Activated T-cell treated with anti-CD3 and anti-CD28 coated beads, Interleukin-2, amount 50 U/mL, for 48 hours (primary cell): ENCODE data around the gene USH1C.

Source experiments
- DNase-seq, 2 experiments: peaks; one replicate each; pipeline ENCODE4 v3.0.0-alpha.2; 2020

Gene USH1C

DNA sequence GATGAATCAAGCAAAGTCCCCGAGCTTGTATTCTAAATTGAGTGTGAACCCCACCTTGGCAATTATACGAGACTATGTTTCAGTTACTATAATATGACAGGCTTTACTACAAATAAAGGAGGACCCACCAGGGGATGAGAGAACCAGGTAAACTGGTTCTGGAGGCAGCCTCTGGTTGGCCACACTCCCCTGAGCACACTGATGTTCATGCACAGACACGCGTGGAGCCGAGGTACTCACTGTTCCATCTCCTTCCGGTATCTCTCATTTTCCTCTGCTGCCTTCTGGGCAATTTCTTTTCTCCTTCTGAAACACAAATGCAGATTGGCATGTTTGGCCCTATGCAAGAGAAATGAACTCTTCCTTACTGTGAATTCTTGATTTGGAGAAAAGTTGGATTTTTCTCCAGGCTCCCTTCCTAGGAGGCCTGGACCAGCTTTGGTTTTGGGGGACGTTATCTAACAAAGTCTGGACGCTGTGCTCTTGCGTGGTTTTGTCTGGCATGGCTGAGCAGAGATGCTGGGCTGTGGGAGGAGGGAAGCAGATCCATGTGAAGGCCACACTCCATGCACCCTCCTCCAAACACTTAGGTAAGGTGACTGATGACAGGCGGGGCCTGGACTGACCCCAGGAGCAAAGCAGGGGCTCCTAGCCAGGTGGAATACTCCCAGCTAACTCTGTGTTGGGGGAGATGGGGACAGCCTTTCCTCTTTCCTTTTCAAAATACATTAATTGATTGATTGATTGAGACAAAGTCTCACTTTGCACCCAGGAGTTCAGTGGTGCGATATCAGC lies 22.9 kb downstream of the USH1C start:
- no peak for DNase-seq

DNA sequence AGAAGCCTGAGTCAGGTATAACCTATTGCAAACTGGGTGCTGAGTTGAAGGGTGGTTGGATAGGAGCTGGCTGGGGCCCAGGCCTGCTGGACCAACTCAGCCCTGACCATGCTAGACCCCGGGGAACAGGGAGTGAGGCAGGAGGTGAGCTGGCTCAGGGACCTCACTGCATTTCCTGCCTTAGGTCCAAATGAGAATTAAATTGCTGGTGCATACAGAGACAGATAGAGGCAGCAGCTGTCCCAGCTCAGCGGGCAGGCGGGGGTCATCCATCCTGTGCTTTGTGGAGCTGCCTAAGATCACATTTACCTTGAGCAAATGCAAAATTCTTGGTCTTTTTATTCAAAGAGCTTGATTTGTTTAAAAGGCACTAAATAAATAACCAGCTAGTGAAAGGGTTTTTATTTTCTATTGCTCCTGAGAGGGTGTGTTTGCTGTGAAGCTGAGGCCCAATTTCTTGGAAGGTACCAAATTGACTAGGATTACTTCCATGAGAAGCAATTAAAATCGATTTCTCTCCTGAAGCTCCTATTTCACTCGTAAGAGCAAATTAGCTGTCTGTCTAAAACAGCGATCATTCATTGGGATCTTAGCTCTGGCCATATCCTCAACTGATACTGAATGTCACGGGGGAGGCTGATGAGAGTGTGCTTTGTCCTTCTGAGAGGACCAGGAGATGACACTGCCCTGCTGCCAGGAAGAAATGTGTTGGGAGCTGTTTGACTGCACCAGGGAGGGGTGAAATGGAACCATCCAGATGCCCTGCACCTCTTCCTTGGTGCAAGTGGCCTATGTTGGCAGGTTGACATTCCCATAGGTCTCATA lies 24.9 kb downstream of the USH1C start:
- DNase-seq, result no peak

DNA sequence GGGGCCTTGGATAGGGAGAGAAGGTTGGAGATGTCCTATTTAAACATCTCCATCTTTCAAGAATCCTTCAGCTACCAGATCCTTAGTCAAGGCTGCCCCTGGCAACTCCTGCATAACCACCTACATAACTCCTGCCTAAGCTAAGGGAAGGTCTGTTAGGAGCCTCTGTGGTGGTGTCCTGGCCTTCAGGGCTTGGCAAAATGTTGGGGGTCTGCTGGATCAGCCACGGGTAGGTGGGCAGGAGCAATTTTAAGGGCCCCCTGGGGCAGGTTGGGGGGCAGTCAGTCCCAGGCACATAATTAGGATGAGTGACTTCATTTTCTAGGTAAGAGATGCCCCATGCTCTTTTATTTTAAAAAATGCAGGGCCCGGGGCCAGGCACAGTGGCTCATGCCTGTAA lies 25.9 kb downstream of the USH1C start:
- DNase-seq, result no peak

DNA sequence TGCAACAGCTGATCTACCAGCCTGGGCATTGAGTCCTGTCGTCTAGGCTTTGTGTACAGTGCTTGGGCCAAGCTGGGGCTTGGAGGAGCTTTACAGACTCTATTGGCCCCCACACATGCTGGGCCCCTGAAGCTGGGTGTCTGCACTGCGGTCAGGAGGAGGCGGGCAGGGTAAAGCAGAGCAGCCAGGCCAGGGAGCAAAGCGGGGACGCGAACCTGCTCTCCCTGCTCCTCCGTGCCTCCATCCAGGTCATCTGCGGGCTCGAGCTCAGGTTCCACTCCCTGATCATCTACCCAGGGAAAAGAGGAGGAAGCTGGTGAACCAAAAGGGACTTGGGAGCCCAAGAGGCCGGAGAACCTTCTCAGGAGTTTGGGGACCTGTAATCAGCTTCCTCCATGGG lies 27.0 kb downstream of the USH1C start:
- DNase-seq, result no peak

DNA sequence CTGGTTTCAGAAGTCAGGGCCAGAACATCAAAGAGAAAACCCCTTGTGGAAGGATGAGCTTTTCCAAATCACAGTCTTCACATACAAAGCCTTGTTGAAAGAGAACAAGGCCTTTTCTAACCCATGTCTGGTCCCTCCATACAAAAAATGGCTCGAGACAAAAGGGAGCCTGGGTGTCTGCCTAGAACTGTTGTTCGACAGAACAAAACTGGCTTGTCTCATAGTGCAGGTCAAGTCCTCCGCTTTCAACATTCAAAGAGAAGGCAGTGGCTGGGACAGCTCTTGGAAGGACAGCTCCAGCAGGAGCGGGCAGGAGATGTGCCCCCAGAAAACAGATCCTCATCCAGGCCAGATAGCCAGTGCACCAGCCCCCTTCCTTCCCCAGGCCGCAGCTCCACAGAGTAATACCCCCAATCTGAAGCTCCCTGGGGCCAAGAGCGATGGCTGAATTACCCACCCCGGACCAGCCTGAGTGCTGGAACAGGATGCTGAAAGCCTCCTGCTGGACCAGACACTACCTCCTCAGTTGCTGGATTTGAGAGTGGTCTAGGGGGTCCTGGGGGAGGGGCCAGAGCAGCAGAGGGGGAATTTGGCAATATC lies 27.6 kb downstream of the USH1C start:
- DNase-seq, result no peak

DNA sequence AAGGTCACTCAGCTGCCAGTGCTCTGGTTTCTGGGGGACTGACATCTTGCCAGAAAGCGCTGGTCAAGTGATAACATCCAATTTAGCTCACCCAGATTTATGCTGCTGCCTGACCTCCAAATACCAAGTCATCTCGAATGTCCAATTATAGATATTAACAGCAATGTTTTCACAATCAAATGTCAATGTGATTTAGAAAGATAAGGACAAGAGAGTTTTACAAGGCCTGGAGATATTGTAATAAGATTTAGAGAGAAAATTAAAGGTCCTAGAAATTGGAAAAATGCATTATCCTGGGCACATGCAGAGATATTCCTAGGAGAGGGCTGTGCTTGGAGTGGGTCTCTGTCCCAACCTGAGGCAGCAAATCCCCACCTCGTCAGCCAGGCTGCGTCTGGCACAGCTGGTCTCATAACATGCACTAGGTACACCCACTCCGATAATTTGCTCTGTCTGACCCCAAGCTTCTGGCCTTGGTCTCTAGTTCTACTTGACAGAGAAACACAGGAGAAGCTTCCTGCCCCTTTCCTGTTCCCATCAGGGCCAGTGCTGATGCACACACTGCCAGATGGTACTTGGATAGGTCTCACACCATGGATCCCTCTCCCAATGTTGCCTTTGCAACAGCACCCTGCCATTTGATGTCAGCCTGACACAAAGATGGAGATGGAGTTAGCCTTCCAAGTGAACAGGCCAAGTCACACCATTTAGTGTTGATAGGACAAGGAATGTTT lies 28.6 kb downstream of the USH1C start:
- no peak for DNase-seq

DNA sequence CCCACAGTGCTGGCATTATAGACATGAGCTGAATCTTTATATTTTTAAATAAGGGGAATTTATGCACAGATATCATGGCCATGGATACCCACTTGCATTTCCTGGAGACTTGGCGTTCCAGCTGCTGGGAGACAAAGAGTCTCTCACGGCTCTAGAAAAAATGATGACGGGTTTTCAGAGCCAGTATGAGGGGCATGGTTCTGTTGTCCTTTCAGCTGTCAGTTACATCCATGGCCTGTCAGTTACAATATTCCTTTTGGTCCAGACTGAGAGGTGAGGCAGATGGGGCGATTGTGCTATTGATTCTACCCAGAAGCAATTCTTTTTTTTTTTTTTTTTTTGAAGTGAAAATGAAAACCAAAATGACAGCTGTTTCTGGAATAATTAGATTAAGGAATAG lies 29.7 kb downstream of the USH1C start:
- DNase-seq, result no peak

DNA sequence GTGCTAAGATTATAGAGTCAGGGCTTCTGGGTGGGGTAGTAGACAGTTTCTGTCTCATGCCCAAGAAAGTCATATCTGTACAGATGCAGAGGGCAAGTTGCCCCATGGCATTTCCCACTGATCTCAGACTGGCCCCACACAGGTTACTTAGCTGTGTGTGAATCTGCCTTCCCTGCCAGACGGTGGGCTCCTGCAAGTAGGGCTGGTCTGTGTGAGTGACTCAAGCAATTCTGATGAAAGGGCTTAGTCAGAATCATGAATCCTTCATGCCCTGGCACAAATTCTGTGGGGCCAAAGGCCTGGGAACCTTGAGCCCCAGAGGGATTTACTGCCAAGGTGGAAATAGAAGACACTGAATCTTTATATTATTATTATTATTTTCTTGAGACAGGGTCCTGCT lies 30.4 kb downstream of the USH1C start:
- DNase-seq, result no peak

DNA sequence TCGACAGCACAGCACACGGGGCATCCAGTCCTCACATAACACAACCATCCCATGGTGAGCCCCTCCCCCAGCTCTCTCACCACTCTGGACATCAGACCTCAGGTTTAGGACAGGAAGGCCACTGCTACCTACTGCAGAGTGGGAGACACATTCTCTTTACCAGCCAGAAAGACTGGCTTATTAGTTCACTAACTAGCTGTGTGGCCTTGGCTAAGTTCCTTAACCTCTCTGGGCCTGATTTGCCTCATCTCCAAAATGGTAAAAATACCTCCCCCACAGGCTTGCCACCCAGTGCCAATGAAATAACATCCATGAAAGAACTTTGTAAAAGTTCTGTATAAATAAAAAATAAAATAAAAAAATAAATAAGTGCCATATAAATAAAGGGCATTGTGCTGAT lies 32.1 kb downstream of the USH1C start:
- no peak for DNase-seq

DNA sequence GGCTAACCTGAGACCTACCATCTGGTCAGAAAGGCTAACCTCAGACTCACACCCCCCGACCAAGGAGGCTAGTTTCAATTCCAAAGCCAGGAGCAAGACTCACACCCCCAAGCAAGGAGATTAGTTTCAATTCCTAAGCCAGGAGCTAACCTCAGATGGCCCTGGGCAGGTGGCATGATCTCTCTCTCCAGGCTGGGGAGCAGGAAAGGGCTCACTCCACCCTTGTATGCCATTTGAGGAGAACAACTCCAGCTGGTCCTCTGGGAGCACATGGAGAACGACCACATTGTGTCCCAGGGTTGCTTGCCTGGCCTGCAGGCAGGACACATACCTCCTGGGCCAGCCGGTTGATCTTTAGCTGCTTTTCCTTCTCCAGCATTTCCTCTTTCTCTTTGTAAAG lies 32.6 kb downstream of the USH1C start:
- no peak for DNase-seq

DNA sequence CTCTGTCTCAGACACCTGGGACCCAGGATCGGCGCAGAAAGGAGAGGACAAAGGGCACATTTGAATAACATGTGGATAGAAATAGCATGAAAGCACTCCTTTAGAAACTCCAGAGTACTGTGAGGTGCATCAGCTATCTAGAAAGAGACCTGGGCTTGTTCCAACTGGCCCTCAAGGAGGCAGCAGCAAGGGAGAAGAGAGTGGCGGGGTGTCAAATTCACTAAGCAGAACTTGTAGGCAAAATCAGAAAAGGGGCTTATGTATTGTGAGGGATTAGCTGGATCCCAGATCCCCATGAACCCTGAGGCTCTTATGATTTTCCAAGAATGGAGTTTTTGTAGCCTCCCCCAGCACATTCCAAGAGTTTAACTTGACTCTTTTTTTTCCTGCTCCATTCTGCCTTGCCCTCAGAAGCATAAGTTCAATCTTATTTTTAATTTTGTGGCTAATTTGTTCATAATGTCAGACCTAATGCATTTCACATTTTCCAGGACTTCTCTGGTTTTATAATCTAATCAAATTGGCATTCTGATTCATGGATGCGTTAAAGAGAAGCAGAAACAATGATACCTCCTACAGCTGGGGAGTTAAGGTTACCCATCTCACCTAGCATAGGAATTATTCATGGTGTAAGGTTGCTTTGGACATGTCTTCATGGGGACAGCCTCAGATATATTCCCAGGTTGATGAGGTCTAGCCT lies 33.6 kb downstream of the USH1C start:
- no peak for DNase-seq

DNA sequence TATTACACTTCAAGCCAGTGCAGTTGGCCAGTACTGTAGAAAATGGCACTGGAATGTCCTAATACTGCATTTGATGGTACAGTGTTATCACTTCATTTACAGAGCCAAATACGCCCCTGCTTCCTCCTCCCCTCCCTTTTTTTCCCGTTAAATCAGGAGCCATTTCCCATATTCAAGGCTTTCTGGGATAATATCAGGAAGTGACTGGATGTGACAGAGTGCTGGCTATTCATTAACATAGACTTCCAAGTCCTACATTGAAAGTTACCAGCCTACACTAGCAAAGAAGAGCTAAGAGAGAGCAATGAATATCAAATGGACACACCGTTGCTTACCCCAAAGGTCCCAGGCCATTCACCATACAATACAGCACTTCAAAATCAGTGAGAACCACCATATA lies 35.4 kb downstream of the USH1C start:
- DNase-seq, result no peak

DNA sequence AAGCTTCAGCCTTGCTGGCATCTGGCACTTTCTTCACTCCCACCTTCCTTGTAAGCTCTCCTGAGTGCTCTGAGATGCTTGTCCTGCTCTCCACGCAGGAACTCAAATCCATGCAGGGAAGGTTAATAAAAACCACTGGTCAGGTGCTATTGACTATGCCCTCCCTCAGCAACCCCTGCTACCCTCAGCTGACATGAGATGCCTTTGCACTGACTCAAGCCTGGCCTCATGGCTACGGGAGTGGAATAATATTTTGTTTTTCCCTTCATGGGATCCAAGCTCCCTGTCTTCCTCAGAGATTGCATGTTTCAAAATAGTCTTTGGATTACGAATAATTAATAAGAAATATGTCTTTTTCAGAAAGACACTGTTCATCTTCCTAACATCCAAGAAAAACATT lies 35.9 kb downstream of the USH1C start:
- no peak for DNase-seq

DNA sequence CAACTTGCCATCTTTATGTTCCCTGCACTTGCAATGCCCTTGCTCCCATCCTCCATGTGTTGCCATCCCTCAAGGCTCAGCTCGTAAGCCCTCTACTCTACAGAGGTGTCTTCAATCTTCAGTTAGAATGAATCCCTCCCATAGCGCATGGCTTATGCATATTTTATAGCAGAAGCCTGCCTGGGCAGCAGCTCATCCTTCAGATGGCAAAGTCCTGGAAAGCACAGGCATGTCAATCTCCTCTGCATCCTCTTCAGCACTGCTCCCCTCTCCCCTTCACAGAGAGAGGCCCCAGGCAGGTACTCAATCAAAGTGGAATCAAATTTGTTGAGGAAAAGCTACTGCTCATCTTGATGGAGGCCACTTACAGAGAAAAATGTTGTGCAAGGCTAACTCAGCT lies 36.4 kb downstream of the USH1C start:
- no peak for DNase-seq

DNA sequence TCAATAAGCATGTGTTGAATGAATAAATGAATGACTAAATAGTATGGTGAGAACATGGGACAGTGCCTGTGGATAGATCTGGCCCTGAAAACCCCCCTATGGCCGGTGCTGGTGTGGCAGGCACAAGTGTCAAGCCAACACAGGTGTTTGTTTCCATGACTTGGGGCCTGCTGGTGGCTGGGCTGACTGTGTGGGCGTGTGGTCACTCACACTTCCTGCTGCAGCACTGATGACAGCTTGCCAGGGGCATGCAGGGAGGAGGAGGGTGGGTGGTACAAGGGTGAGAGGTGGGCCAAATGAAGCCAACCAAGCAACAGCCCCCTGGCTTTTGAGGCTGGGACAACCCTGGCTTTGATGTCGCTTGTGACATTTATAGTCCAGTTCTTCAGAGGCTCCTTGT lies 37.3 kb downstream of the USH1C start:
- no peak for DNase-seq

DNA sequence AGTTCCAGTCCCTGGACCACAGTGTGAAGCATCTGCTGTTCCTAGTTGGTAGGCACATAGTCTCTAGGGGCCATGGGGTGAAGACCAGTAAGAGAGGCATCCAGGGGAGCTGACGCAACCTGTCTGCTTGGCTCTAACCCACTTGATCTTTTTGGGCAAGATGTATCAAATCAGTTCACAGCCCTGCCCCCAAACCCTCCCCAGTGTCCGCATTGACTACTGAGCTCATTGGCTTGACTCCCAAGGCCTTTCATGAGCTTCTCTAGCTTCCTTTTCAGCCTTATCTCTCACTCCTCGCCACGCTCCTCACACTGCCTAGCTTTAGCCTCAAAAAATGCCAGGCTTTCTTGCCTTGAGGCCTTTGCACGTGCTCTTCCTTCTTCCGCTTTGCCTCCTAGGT lies 37.9 kb downstream of the USH1C start:
- no peak for DNase-seq

DNA sequence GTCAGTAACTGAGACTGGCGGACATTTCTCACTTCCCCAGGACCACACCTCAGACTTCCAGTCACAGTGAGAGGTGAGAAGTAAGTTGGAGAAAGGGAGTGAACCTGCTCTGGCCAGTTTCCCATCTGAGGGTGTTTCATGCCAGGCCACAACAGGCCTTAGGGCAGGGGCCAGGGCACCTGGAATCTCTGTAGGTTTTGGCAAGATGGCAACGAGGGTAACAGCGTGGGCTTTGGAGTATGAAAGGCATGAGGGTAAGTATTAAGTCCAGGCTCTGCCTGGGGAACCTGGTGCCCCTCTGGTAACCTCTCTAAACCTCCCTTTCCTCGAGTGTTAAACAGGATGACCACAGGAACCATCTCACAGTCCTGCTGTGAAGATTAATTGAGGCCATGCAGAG lies 39.1 kb downstream of the USH1C start:
- no peak for DNase-seq

DNA sequence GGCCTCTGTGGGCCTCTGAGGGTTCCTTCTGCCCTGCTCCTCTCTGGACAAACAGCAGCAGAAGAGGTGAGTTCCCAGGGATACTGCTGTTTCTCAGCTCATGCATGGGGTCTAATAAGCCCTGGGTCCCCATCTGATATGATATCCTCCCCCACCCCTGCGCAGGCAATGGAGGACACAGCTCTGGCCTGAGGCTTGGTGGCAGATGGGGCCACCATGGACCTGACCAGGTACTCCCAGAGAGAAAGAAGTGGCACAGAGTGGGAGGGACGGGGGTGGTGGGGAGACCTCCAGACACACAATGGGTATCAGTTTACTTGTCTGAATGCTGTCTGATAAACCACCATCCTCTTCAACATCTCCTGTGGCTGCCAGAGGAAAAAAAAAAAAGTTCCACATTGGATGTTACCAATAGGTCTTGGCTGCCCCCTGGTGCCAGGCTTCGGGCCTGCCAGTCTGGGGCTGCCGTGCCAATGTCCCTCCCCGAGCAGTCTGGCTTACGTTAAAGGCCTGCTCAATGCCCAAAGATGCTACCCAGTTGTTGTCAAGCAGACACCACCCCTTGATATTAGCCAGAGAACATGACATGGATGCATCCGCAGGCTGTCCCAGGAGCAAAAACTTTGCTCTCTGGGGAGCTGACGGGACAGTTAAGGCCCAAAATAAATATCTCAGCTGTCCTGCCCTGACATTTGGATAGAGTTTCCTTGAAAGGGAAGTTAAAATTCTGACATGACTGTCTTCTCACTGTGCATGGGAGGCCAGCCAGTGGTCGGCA lies 39.7 kb downstream of the USH1C start:
- peak; percentile 87 for DNase-seq

DNA sequence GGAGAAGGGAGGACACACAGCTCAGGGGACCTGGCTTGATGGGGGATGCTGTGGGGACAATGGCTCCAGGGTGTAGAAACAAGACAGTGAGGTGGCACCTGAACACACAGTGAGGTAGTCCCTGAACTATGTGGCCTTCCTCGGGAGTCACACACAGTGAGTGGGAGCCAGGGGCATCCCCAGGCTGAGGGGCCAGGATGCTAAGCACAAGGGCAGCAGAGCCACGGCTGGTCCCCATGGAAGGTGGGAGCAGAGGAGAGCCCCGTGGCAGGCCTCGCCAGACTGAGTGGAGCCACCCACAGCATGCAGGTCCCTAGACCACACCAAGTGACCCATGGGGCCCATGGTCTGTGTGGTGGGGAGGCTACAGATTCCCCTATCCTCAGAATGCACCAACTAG lies 41.6 kb downstream of the USH1C start:
- no peak for DNase-seq

DNA sequence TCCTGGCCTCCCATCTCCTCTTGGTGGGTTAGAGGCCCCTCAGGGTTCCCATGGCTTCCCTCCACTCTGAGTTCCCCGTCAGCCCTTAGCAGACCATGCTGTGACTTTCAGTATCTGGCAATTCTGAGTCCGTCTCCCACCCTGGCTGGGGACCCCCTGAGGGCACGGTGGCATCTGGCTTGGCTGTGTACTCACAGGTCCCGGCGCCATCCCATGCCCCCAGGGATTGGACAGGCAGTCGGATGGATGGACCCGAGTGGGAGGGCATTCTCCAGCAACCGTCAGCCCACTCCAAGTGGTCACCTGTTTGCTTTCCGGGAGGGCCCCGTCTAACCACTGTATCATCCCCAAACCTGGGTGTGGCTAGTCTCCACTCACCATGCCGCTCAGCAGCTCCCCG lies 43.5 kb downstream of the USH1C start:
- DNase-seq, result no peak

DNA sequence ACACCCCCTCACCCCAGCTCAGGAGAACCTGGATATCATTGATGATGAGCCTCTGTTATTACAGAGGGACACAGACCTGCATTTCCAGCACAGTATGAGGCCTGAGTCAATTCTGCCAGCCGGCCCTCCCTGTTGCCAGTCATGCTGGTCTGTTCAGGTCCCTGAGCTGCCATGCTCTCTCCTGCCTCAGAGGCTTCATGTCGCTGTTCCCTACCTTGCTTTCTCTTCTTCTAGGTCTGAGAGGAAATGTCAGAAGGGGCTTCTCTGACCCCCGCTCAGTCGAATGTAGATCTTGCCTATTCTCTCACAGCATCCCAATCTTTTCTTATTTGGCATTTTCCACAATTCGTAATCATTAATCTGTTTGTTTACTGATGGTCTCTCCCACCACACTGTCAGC lies 45.7 kb downstream of the USH1C start:
- no peak for DNase-seq

DNA sequence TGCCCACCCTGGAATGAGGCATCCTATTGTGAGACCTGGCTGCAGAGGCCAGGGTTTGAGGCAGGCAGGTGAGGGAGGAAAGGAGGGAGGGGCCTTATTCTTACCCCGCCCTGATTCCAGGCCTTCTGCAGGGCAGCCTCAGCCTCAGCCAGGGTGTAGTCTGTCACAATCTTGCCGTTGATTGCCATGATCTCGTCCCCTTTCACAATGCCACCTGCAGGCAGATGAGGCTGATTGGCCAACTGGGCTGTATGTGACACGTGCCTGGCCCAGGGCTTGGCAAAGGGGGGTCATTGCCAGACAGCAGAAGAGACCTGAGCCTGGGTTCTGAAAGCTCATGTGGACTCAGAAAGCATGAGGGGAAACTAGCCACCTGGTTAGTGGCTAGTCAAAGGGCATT lies 46.2 kb downstream of the USH1C start:
- DNase-seq, result no peak
